ENCODE measurements around the gene P2RX4.
A peak's percentile ranks its signal among the peaks of the same experiment; 100 is the strongest.

- TF ChIP-seq CTCF (IDR thresholded peaks at IDR 0.05; ENCODE audit: low read depth, low read length, missing input control) (peak; percentile 57), REST (IDR thresholded peaks at IDR 0.05) (no peak)
These were observed 13.7 kb downstream of the P2RX4 start for GRCh38 chr12:121223292-121224285.

All from liver (tissue), 2 donors.